ENCODE measurements around the gene CTSC.

The CTSC gene

GRCh38 chr11:88353835-88354496, 16.4 kb upstream of the CTSC start:
- Histone ChIP-seq H3K79me1 (ENCODE audit: low read depth, low read length) (no peaks in the 10 kb centered on the region), H3K27me3 (ENCODE audit: control insufficient read depth in 3 of 3, insufficient read depth in 3 of 3, low read depth in 1 of 3, low read length in 3 of 3) (no peaks in the 10 kb centered on the region), H3K4me1 (ENCODE audit: control insufficient read depth in 2 of 2, insufficient read depth in 1 of 2, low read depth in 1 of 2, low read length in 2 of 2) (no peaks in the 10 kb centered on the region), H3K4me3 (ENCODE audit: low read length in 2 of 2) (no peak overlapping the region), H4K91ac (ENCODE audit: low read depth, low read length, poor library complexity) (no peak overlapping the region), H2BK120ac (ENCODE audit: low read depth, low read length) (no peak overlapping the region), H3K4ac (ENCODE audit: low read length) (no peak overlapping the region), H2AFZ (ENCODE audit: low read length) (no peak overlapping the region), H2BK12ac (ENCODE audit: low read length) (no peak overlapping the region), H3K9me3 (replicated peaks in 1 of 2; ENCODE audit: control insufficient read depth in 2 of 2, insufficient read depth in 1 of 2, low read depth in 1 of 2, low read length in 2 of 2) (no peaks in the 10 kb centered on the region), H2BK15ac (ENCODE audit: low read length) (no peak overlapping the region), H3K23ac (ENCODE audit: low read depth, low read length, poor library complexity) (no peak overlapping the region), H3K14ac (ENCODE audit: low read length) (no peak overlapping the region), H3K36me3 (replicated peaks in 1 of 2; ENCODE audit: control insufficient read depth in 2 of 2, insufficient read depth in 2 of 2, low read length in 2 of 2) (no peaks in the 10 kb centered on the region), H2BK5ac (ENCODE audit: low read length) (no peak overlapping the region), H3K9ac (ENCODE audit: low read depth, low read length, poor library complexity) (no peak overlapping the region), H3K4me2 (ENCODE audit: insufficient read depth, low read length, poor library complexity, severe bottlenecking) (no peak overlapping the region), H4K8ac (ENCODE audit: low read depth, low read length) (no peak overlapping the region), H2AK5ac (ENCODE audit: low read depth, low read length) (no peak overlapping the region), H3K27ac (replicated peaks; ENCODE audit: low read length) (no peak overlapping the region), H3K18ac (ENCODE audit: low read length) (no peak overlapping the region)
- no peak for DNase-seq (ENCODE audit: low spot score)
- no CpG with 5 or more reads among the region's 4 CpGs for WGBS, 2 donors (ENCODE audit: extremely low coverage in 2 of 2, insufficient read length in 2 of 2, insufficient replicate concordance in 1 of 2)

DNA sequence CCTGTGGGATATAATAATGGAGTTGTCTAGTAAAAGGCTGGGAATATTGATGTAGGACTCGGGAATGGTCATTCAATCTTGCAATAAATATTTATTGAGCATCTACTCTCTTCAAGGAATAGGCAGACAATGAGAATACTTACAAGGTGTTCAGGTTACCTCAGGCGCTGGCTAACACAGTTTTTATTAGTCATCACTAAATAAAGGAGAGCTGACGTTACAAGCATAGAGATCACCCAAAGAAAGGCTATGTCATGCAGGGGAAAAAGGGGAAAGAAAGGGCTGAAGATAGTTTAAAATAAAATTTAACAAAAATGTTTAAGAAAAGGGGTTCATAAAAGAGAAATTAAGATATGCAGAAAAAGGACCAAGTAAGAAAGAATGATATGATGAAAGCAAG, 15.8 kb upstream of the CTSC start:
- WGBS, 2 donors (ENCODE audit: extremely low coverage in 2 of 2, insufficient read length in 2 of 2, insufficient replicate concordance in 1 of 2), result no CpG with 5 or more reads among the region's 3 CpGs
- no peaks in the 10 kb centered on the region for H3K79me1 ChIP-seq (ENCODE audit: low read depth, low read length)
- DNase-seq (ENCODE audit: low spot score), result no peak
- no peak overlapping the region for H3K9ac ChIP-seq (ENCODE audit: low read depth, low read length, poor library complexity)
- no peak overlapping the region for H2BK12ac ChIP-seq (ENCODE audit: low read length)
- H2BK120ac ChIP-seq (ENCODE audit: low read depth, low read length), result no peak overlapping the region
- no peak overlapping the region for H2BK5ac ChIP-seq (ENCODE audit: low read length)
- no peak overlapping the region for H3K18ac ChIP-seq (ENCODE audit: low read length)
- no peak overlapping the region for H4K8ac ChIP-seq (ENCODE audit: low read depth, low read length)
- no peak overlapping the region for H3K14ac ChIP-seq (ENCODE audit: low read length)
- H3K23ac ChIP-seq (ENCODE audit: low read depth, low read length, poor library complexity), result no peak overlapping the region
- no peak overlapping the region for H3K27ac ChIP-seq (replicated peaks; ENCODE audit: low read length)
- H3K9me3 ChIP-seq (replicated peaks in 1 of 2; ENCODE audit: control insufficient read depth in 2 of 2, insufficient read depth in 1 of 2, low read depth in 1 of 2, low read length in 2 of 2), result no peaks in the 10 kb centered on the region
- H4K91ac ChIP-seq (ENCODE audit: low read depth, low read length, poor library complexity), result no peak overlapping the region
- H3K36me3 ChIP-seq (replicated peaks in 1 of 2; ENCODE audit: control insufficient read depth in 2 of 2, insufficient read depth in 2 of 2, low read length in 2 of 2), result no peaks in the 10 kb centered on the region
- no peak overlapping the region for H2AFZ ChIP-seq (ENCODE audit: low read length)
- no peak overlapping the region for H3K4ac ChIP-seq (ENCODE audit: low read length)
- no peaks in the 10 kb centered on the region for H3K27me3 ChIP-seq (ENCODE audit: control insufficient read depth in 3 of 3, insufficient read depth in 3 of 3, low read depth in 1 of 3, low read length in 3 of 3)
- no peak overlapping the region for H3K4me3 ChIP-seq (ENCODE audit: low read length in 2 of 2)
- H2BK15ac ChIP-seq (ENCODE audit: low read length), result no peak overlapping the region
- H2AK5ac ChIP-seq (ENCODE audit: low read depth, low read length), result no peak overlapping the region
- H3K4me2 ChIP-seq (ENCODE audit: insufficient read depth, low read length, poor library complexity, severe bottlenecking), result no peak overlapping the region
- H3K4me1 ChIP-seq (ENCODE audit: control insufficient read depth in 2 of 2, insufficient read depth in 1 of 2, low read depth in 1 of 2, low read length in 2 of 2), result no peaks in the 10 kb centered on the region

- Histone ChIP-seq H3K27ac (replicated peaks; ENCODE audit: low read length) (no peak overlapping the region), H3K4me2 (ENCODE audit: insufficient read depth, low read length, poor library complexity, severe bottlenecking) (no peak overlapping the region), H2BK12ac (ENCODE audit: low read length) (no peak overlapping the region), H3K4me1 (ENCODE audit: control insufficient read depth in 2 of 2, insufficient read depth in 1 of 2, low read depth in 1 of 2, low read length in 2 of 2) (no peaks in the 10 kb centered on the region), H2BK120ac (ENCODE audit: low read depth, low read length) (no peak overlapping the region), H3K18ac (ENCODE audit: low read length) (no peak overlapping the region), H2AFZ (ENCODE audit: low read length) (no peak overlapping the region), H3K14ac (ENCODE audit: low read length) (no peak overlapping the region), H3K9ac (ENCODE audit: low read depth, low read length, poor library complexity) (no peak overlapping the region), H3K27me3 (ENCODE audit: control insufficient read depth in 3 of 3, insufficient read depth in 3 of 3, low read depth in 1 of 3, low read length in 3 of 3) (no peaks in the 10 kb centered on the region), H4K91ac (ENCODE audit: low read depth, low read length, poor library complexity) (no peak overlapping the region), H2BK5ac (ENCODE audit: low read length) (no peak overlapping the region), H2AK5ac (ENCODE audit: low read depth, low read length) (no peak overlapping the region), H3K79me1 (ENCODE audit: low read depth, low read length) (no peaks in the 10 kb centered on the region), H3K36me3 (replicated peaks in 1 of 2; ENCODE audit: control insufficient read depth in 2 of 2, insufficient read depth in 2 of 2, low read length in 2 of 2) (no peaks in the 10 kb centered on the region), H4K8ac (ENCODE audit: low read depth, low read length) (no peak overlapping the region), H3K9me3 (replicated peaks in 1 of 2; ENCODE audit: control insufficient read depth in 2 of 2, insufficient read depth in 1 of 2, low read depth in 1 of 2, low read length in 2 of 2) (no peaks in the 10 kb centered on the region), H3K4me3 (ENCODE audit: low read length in 2 of 2) (no peak overlapping the region), H2BK15ac (ENCODE audit: low read length) (no peak overlapping the region), H3K4ac (ENCODE audit: low read length) (no peak overlapping the region), H3K23ac (ENCODE audit: low read depth, low read length, poor library complexity) (no peak overlapping the region)
- no peak for DNase-seq (ENCODE audit: low spot score)
These were observed 14.6 kb upstream of the CTSC start for GRCh38 chr11:88352139-88352538.

GRCh38 chr11:88348870-88349269, 11.3 kb upstream of the CTSC start:
- no peak overlapping the region for H3K14ac ChIP-seq (ENCODE audit: low read length)

More at GRCh38 chr11:88348870-88349269, 11.3 kb upstream of the CTSC start:
- Histone ChIP-seq H3K27ac (replicated peaks; ENCODE audit: low read length) (no peak overlapping the region), H2AK5ac (ENCODE audit: low read depth, low read length) (no peak overlapping the region), H2BK12ac (ENCODE audit: low read length) (no peak overlapping the region), H3K9ac (ENCODE audit: low read depth, low read length, poor library complexity) (no peak overlapping the region), H3K23ac (ENCODE audit: low read depth, low read length, poor library complexity) (no peak overlapping the region), H2BK15ac (ENCODE audit: low read length) (no peak overlapping the region), H3K9me3 (replicated peaks in 1 of 2; ENCODE audit: control insufficient read depth in 2 of 2, insufficient read depth in 1 of 2, low read depth in 1 of 2, low read length in 2 of 2) (no peaks in the 10 kb centered on the region), H3K36me3 (replicated peaks in 1 of 2; ENCODE audit: control insufficient read depth in 2 of 2, insufficient read depth in 2 of 2, low read length in 2 of 2) (no peaks in the 10 kb centered on the region), H3K79me1 (ENCODE audit: low read depth, low read length) (no peaks in the 10 kb centered on the region), H3K18ac (ENCODE audit: low read length) (no peak overlapping the region), H2BK5ac (ENCODE audit: low read length) (no peak overlapping the region), H3K4me1 (ENCODE audit: control insufficient read depth in 2 of 2, insufficient read depth in 1 of 2, low read depth in 1 of 2, low read length in 2 of 2) (no peaks in the 10 kb centered on the region), H3K4me2 (ENCODE audit: insufficient read depth, low read length, poor library complexity, severe bottlenecking) (no peak overlapping the region), H2AFZ (ENCODE audit: low read length) (no peak overlapping the region), H3K27me3 (ENCODE audit: control insufficient read depth in 3 of 3, insufficient read depth in 3 of 3, low read depth in 1 of 3, low read length in 3 of 3) (no peaks in the 10 kb centered on the region), H4K91ac (ENCODE audit: low read depth, low read length, poor library complexity) (no peak overlapping the region), H4K8ac (ENCODE audit: low read depth, low read length) (no peak overlapping the region), H3K4me3 (ENCODE audit: low read length in 2 of 2) (no peak overlapping the region), H3K4ac (ENCODE audit: low read length) (no peak overlapping the region), H2BK120ac (ENCODE audit: low read depth, low read length) (no peak overlapping the region)
- no CpG with 5 or more reads among the region's 1 CpG for WGBS, 2 donors (ENCODE audit: extremely low coverage in 2 of 2, insufficient read length in 2 of 2, insufficient replicate concordance in 1 of 2)
- no peak for DNase-seq (ENCODE audit: low spot score)

Measured in neuronal stem cell (in vitro differentiated cells).